Esophagus muscularis mucosa (tissue), 4 donors: Measurements from ENCODE around the gene PBX3. TPM values are rescaled to one million over a fixed set of nuclear protein-coding genes. Genes with fewer than 3 reads are reported as not detected.
A peak's percentile ranks its signal among the peaks of the same experiment; 100 is the strongest.

Source experiments
- DNase-seq: peaks from one replicate; pipeline ENCODE4 v3.0.0-alpha.2; 2017; ENCODE audit errors: extremely low spot score
- H3K27ac ChIP-seq, 4 donors: fragments of 200-600 bp; sonication (generic); replicated peaks in 1 of 4; 1 replicate in 3 of 4; 2 replicates in 1 of 4; pipeline ENCODE4 v1.5.1; 2016 to 2019; ENCODE audit warnings: mild to moderate bottlenecking in 1 of 4
- H3K27me3 ChIP-seq, 4 donors: fragments of 200-600 bp; sonication (generic); one replicate each; pipeline versions ENCODE4 v1.5.1 to v1.6.0; 2016 to 2019
- H3K36me3 ChIP-seq, 4 donors: fragments of 200-600 bp; sonication (generic); one replicate each; pipeline ENCODE4 v1.5.1; 2016 to 2019
- H3K4me1 ChIP-seq, 4 donors: fragments of 200-600 bp; sonication (generic); one replicate each; pipeline ENCODE4 v1.5.1; 2016 to 2019
- H3K4me3 ChIP-seq, 4 donors: fragments of 200-600 bp; sonication (generic); 1 replicate in 2 of 4; 2 replicates in 2 of 4; pipeline ENCODE4 v1.5.1; 2016 to 2019; ENCODE audit warnings: mild to moderate bottlenecking in 4 of 4, moderate library complexity in 1 of 4
- H3K9me3 ChIP-seq, 4 donors: fragments of 200-600 bp; sonication (generic); 1 replicate in 3 of 4; 2 replicates in 1 of 4; pipeline ENCODE4 v1.5.1; 2016 to 2019
- EP300 ChIP-seq: sonication (generic); formaldehyde crosslinking; IDR thresholded peaks from one replicate; pipeline ENCODE4 v1.6.1; 2017; ENCODE audit warnings: antibody characterized with exemption
- POLR2A ChIP-seq: fragments of 450-650 bp; IDR thresholded peaks from one replicate; pipeline ENCODE4 v1.6.1; 2017; ENCODE audit warnings: antibody characterized with exemption, moderate library complexity, mild to moderate bottlenecking, low read depth
- POLR2AphosphoS5 ChIP-seq, 2 donors: sonication (generic); formaldehyde crosslinking; IDR thresholded peaks; one replicate each; pipeline ENCODE4 v1.6.1; 2017; ENCODE audit warnings: antibody characterized with exemption in 2 of 2
- WGBS: methylation state at CpG from one replicate; pipeline ENCODE4 v1.1.5; 2018; 5-methylcytosine and 5-hydroxymethylcytosine counted together
- intact Hi-C: fragments of 100-400 bp; cut with DNase I; formaldehyde crosslinking; loops from one replicate; pipeline ENCODE4 v1.15.1; 2023
- total RNA-seq, 4 donors: library from RNA; depleted of rRNA; stranded (reverse); fragments of >200 nt; gene quantifications; one replicate each; pipeline versions ENCODE4 v1.1.0 to v1.2.1, GENCODE V29; 2016
- TF ChIP-seq, protein P1 (sequence below), 3 experiments: fragments of 200-600 bp in 2 of 3; fragments of 450-650 bp in 1 of 3; sonication (generic) in 2 of 3; IDR thresholded peaks; one replicate each; pipeline ENCODE4 v1.5.1; 2017 to 2019; ENCODE audit warnings: antibody characterized with exemption in 3 of 3, mild to moderate bottlenecking in 2 of 3, moderate library complexity in 1 of 3

Gene PBX3
- total RNA-seq, 4 donors from 2014 or later: 50.1 to 82.4 (median 54.3) TPM

GRCh38 chr9:125795970-125796596 lies 48.9 kb downstream of the PBX3 start:
- Histone ChIP-seq H3K9me3 (no peaks in the 10 kb centered on the region), H3K4me1 (peaks cover 4 to 19% (median 17%) of the 10 kb centered on the region in 4 donors), H3K27me3 (no peaks in the 10 kb centered on the region), H3K4me3 (no peak overlapping the region), H3K36me3 (no peaks in the 10 kb centered on the region), H3K27ac (no peak overlapping the region)
- 95% methylated on average over 4 of the region's 4 CpGs for WGBS
- TF ChIP-seq, protein P1, sequence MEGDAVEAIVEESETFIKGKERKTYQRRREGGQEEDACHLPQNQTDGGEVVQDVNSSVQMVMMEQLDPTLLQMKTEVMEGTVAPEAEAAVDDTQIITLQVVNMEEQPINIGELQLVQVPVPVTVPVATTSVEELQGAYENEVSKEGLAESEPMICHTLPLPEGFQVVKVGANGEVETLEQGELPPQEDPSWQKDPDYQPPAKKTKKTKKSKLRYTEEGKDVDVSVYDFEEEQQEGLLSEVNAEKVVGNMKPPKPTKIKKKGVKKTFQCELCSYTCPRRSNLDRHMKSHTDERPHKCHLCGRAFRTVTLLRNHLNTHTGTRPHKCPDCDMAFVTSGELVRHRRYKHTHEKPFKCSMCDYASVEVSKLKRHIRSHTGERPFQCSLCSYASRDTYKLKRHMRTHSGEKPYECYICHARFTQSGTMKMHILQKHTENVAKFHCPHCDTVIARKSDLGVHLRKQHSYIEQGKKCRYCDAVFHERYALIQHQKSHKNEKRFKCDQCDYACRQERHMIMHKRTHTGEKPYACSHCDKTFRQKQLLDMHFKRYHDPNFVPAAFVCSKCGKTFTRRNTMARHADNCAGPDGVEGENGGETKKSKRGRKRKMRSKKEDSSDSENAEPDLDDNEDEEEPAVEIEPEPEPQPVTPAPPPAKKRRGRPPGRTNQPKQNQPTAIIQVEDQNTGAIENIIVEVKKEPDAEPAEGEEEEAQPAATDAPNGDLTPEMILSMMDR (IDR thresholded peaks at IDR 0.05): no peak
- TF ChIP-seq POLR2A (no peak), POLR2AphosphoS5 (IDR thresholded peaks at IDR 0.05) (no peak), EP300 (no peak)
- intact Hi-C loops: no loop called here
- DNase-seq: no peak

- no peak overlapping the region for H3K27ac ChIP-seq
- 32% methylated on average over 2 of the region's 2 CpGs for WGBS
- TF ChIP-seq POLR2AphosphoS5 (IDR thresholded peaks at IDR 0.05): no peak
- TF ChIP-seq EP300: no peak
- TF ChIP-seq, protein P1 (IDR thresholded peaks at IDR 0.05): no peak
- no peak for TF ChIP-seq POLR2A
Observed at GRCh38 chr9:125797930-125798329, 50.8 kb downstream of the PBX3 start.

GRCh38 chr9:125803526-125803925 lies 56.4 kb downstream of the PBX3 start:
- DNase-seq: no peak
- no peaks in the 10 kb centered on the region for H3K36me3 ChIP-seq
- peaks cover 0 to 33% (median 25%) of the 10 kb centered on the region in 4 donors for H3K4me1 ChIP-seq
- no peak overlapping the region for H3K27ac ChIP-seq
- WGBS: 88% methylated on average over 2 of the region's 2 CpGs
- intact Hi-C loops: no loop called here
- no peak overlapping the region for H3K4me3 ChIP-seq
- H3K9me3 ChIP-seq: no peaks in the 10 kb centered on the region
- H3K27me3 ChIP-seq: no peaks in the 10 kb centered on the region
- TF ChIP-seq, protein P1 (IDR thresholded peaks at IDR 0.05): no peak
- TF ChIP-seq POLR2A: no peak
- TF ChIP-seq POLR2AphosphoS5 (IDR thresholded peaks at IDR 0.05): no peak
- no peak for TF ChIP-seq EP300

More at GRCh38 chr9:125797930-125798329, 50.8 kb downstream of the PBX3 start:
- Histone ChIP-seq H3K4me1 (peaks cover 4 to 23% (median 20%) of the 10 kb centered on the region in 4 donors), H3K27me3 (no peaks in the 10 kb centered on the region), H3K36me3 (no peaks in the 10 kb centered on the region), H3K4me3 (no peak overlapping the region), H3K9me3 (no peaks in the 10 kb centered on the region)
- intact Hi-C loops: no loop called here
- no peak for DNase-seq

GRCh38 chr9:125805057-125805456 lies 57.9 kb downstream of the PBX3 start:
- H3K9me3 ChIP-seq: no peaks in the 10 kb centered on the region
- no peak for TF ChIP-seq POLR2A
- no peak for TF ChIP-seq EP300
- TF ChIP-seq, protein P1 (IDR thresholded peaks at IDR 0.05): no peak
- no peak for TF ChIP-seq POLR2AphosphoS5 (IDR thresholded peaks at IDR 0.05)
- no peak for DNase-seq
- no peak overlapping the region for H3K4me3 ChIP-seq
- H3K36me3 ChIP-seq: no peaks in the 10 kb centered on the region
- intact Hi-C loops: no loop called here
- no peaks in the 10 kb centered on the region for H3K27me3 ChIP-seq
- peak overlapping the region in 1 of 4 donors; percentile 20 for H3K27ac ChIP-seq
- H3K4me1 ChIP-seq: peaks cover 0 to 32% (median 24%) of the 10 kb centered on the region in 4 donors
- 73% methylated on average over 2 of the region's 2 CpGs for WGBS

- Histone ChIP-seq H3K9me3 (no peaks in the 10 kb centered on the region), H3K4me1 (peaks cover 0 to 32% (median 24%) of the 10 kb centered on the region in 4 donors), H3K27ac (peak overlapping the region in 1 of 4 donors; percentile 20), H3K4me3 (no peak overlapping the region), H3K27me3 (no peaks in the 10 kb centered on the region), H3K36me3 (no peaks in the 10 kb centered on the region)
- DNase-seq: no peak
- TF ChIP-seq EP300 (no peak), POLR2A (no peak), POLR2AphosphoS5 (IDR thresholded peaks at IDR 0.05) (no peak)
- TF ChIP-seq, protein P1 (IDR thresholded peaks at IDR 0.05): no peak
- intact Hi-C loops: no loop called here
Observed at GRCh38 chr9:125805586-125805985, 58.4 kb downstream of the PBX3 start.
